ENCODE data around the gene EPC2.

Gene EPC2

DNA sequence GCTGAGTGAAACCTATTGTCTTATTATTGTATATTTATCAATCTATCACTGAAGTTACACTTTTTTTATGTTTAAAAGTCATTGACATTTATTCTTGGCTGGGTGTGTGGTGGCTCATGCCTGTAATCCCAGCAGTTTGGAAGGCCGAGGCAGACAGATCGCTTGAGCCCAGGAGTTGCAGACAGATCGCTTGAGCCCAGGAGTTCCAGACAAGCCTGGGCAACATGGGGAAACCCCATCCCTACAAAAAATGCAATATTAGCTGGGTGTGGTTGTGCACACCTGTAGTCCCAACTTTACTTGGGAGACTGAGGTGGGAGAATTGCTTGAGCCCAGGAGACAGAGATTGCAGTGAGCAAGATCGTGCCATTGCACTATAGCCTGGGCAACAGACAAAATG lies 97.8 kb downstream of the EPC2 start:
- no peak overlapping the region for H3K9ac ChIP-seq (ENCODE audit: low read depth in 1 of 2, low read length in 2 of 2)
- no peaks in the 10 kb centered on the region for H3K9me3 ChIP-seq (ENCODE audit: control insufficient read depth in 1 of 2, low read length in 2 of 2)
- no peaks in the 10 kb centered on the region for H3K36me3 ChIP-seq (ENCODE audit: control insufficient read depth in 1 of 2, insufficient read depth in 2 of 2, low read length in 2 of 2)
- no peak overlapping the region for H3K27ac ChIP-seq (ENCODE audit: low read depth, low read length)
- no peak overlapping the region for H3K4me3 ChIP-seq (ENCODE audit: low read depth in 1 of 2, low read length in 2 of 2)
- peaks cover 0 to 16% of the 10 kb centered on the region in 2 donors for H3K4me1 ChIP-seq (ENCODE audit: control insufficient read depth in 1 of 2, insufficient read depth in 2 of 2, low read length in 2 of 2)
- H3K27me3 ChIP-seq (ENCODE audit: control insufficient read depth in 1 of 2, insufficient read depth in 2 of 2, low read length in 2 of 2) = no peaks in the 10 kb centered on the region

GRCh38 chr2:148745151-148745851 lies 100.8 kb downstream of the EPC2 start:
- Histone ChIP-seq H3K4me3 (ENCODE audit: low read depth in 1 of 2, low read length in 2 of 2) (no peak overlapping the region), H3K27me3 (ENCODE audit: control insufficient read depth in 1 of 2, insufficient read depth in 2 of 2, low read length in 2 of 2) (no peaks in the 10 kb centered on the region), H3K9me3 (ENCODE audit: control insufficient read depth in 1 of 2, low read length in 2 of 2) (no peaks in the 10 kb centered on the region), H3K27ac (ENCODE audit: low read depth, low read length) (no peak overlapping the region), H3K9ac (ENCODE audit: low read depth in 1 of 2, low read length in 2 of 2) (no peak overlapping the region), H3K4me1 (ENCODE audit: control insufficient read depth in 1 of 2, insufficient read depth in 2 of 2, low read length in 2 of 2) (peaks cover 0 to 18% of the 10 kb centered on the region in 2 donors), H3K36me3 (ENCODE audit: control insufficient read depth in 1 of 2, insufficient read depth in 2 of 2, low read length in 2 of 2) (no peaks in the 10 kb centered on the region)

DNA sequence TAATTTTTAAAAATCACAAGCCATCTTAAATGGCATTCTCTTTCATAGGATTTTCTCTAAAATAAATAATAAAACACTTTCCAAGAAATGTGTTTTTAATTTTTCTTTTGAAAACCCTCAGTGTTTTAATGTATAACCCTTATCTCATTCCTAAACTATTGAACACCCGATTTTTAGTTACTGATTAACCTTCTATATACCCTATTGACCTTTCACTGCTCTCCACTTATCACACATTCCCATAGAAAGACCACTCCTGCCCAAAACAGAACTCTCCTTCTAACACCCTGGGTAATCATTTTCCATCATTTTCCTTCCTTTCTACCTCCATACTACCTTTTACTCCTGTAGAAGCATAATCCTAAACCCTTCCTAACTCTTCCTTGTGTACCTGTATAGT lies 102.4 kb downstream of the EPC2 start:
- Histone ChIP-seq H3K9ac (ENCODE audit: low read depth in 1 of 2, low read length in 2 of 2) (no peak overlapping the region), H3K4me1 (ENCODE audit: control insufficient read depth in 1 of 2, insufficient read depth in 2 of 2, low read length in 2 of 2) (peaks cover 0 to 18% of the 10 kb centered on the region in 2 donors), H3K27ac (ENCODE audit: low read depth, low read length) (no peak overlapping the region), H3K27me3 (ENCODE audit: control insufficient read depth in 1 of 2, insufficient read depth in 2 of 2, low read length in 2 of 2) (no peaks in the 10 kb centered on the region), H3K36me3 (ENCODE audit: control insufficient read depth in 1 of 2, insufficient read depth in 2 of 2, low read length in 2 of 2) (no peaks in the 10 kb centered on the region), H3K9me3 (ENCODE audit: control insufficient read depth in 1 of 2, low read length in 2 of 2) (no peaks in the 10 kb centered on the region), H3K4me3 (ENCODE audit: low read depth in 1 of 2, low read length in 2 of 2) (no peak overlapping the region)

DNA sequence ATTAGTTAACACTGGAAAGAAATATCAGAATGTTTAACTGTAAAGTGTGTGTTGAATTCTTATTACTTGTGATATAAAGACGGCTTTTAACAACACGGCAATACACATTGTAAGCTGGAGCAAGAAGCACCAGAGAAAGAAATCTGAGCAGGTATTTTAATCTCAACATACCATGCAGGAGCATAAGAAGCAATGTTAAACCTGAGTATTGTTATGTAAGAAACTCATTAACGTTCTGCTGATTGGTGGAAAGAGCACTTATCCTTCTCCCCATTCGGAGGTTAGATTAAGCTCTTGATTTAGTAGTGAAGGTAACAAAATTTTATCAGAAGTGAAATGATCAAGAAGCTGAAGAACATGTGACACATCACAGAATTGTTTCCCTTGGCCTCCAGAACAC lies 107.4 kb downstream of the EPC2 start:
- no peak overlapping the region for H3K9ac ChIP-seq (ENCODE audit: low read depth in 1 of 2, low read length in 2 of 2)
- H3K27ac ChIP-seq (ENCODE audit: low read depth, low read length) = no peak overlapping the region
- no peaks in the 10 kb centered on the region for H3K27me3 ChIP-seq (ENCODE audit: control insufficient read depth in 1 of 2, insufficient read depth in 2 of 2, low read length in 2 of 2)
- peaks cover 0 to 6% of the 10 kb centered on the region in 2 donors for H3K4me1 ChIP-seq (ENCODE audit: control insufficient read depth in 1 of 2, insufficient read depth in 2 of 2, low read length in 2 of 2)
- H3K36me3 ChIP-seq (ENCODE audit: control insufficient read depth in 1 of 2, insufficient read depth in 2 of 2, low read length in 2 of 2) = peaks cover 0 to 17% of the 10 kb centered on the region in 2 donors
- H3K9me3 ChIP-seq (ENCODE audit: control insufficient read depth in 1 of 2, low read length in 2 of 2) = no peaks in the 10 kb centered on the region
- H3K4me3 ChIP-seq (ENCODE audit: low read depth in 1 of 2, low read length in 2 of 2) = no peak overlapping the region

DNA sequence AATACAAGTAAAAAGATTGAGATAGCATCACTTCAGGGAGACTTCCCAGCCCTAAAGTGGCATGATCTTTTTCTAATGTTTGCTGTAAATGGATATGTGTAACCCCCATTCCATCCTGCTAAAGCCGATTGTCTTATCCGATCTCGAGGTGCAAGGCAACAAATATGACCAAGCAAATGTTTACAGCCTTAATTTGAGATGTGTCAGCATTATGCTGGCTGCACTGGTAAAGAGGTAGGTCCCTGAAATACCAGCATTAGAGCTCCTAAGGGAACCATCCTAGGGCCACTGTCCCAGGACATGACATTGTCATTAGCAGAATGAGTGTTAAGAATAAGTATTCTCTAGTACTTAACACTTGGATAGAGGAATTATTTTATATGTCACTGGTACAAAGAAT lies 108.4 kb downstream of the EPC2 start:
- H3K4me3 ChIP-seq (ENCODE audit: low read depth in 1 of 2, low read length in 2 of 2) = no peak overlapping the region
- H3K9me3 ChIP-seq (ENCODE audit: control insufficient read depth in 1 of 2, low read length in 2 of 2) = no peaks in the 10 kb centered on the region
- no peaks in the 10 kb centered on the region for H3K4me1 ChIP-seq (ENCODE audit: control insufficient read depth in 1 of 2, insufficient read depth in 2 of 2, low read length in 2 of 2)
- H3K36me3 ChIP-seq (ENCODE audit: control insufficient read depth in 1 of 2, insufficient read depth in 2 of 2, low read length in 2 of 2) = peaks cover 0 to 17% of the 10 kb centered on the region in 2 donors
- H3K9ac ChIP-seq (ENCODE audit: low read depth in 1 of 2, low read length in 2 of 2) = no peak overlapping the region
- no peaks in the 10 kb centered on the region for H3K27me3 ChIP-seq (ENCODE audit: control insufficient read depth in 1 of 2, insufficient read depth in 2 of 2, low read length in 2 of 2)
- no peak overlapping the region for H3K27ac ChIP-seq (ENCODE audit: low read depth, low read length)

DNA sequence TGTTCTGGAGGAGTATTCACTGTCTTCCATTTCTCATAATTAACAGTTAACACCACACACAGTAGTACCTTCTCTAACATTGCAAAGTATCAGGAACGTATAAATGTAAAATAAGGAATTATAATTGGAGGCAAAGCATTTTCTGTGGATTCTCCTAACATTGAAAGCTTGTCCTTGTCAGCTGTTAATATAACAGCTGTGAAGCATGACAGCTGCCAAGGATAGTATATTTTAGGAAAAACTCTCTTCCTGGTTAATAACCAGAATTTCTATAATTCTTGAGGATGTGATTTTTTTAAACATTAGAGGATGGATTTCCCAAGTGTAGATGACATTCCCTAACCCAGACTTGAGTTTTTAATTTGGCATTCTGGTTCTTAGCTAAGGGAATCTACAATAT lies 110.3 kb downstream of the EPC2 start:
- Histone ChIP-seq H3K36me3 (ENCODE audit: control insufficient read depth in 1 of 2, insufficient read depth in 2 of 2, low read length in 2 of 2) (peaks cover 0 to 17% of the 10 kb centered on the region in 2 donors), H3K9ac (ENCODE audit: low read depth in 1 of 2, low read length in 2 of 2) (no peak overlapping the region), H3K4me1 (ENCODE audit: control insufficient read depth in 1 of 2, insufficient read depth in 2 of 2, low read length in 2 of 2) (no peaks in the 10 kb centered on the region), H3K27ac (ENCODE audit: low read depth, low read length) (no peak overlapping the region), H3K4me3 (ENCODE audit: low read depth in 1 of 2, low read length in 2 of 2) (no peak overlapping the region), H3K9me3 (ENCODE audit: control insufficient read depth in 1 of 2, low read length in 2 of 2) (no peaks in the 10 kb centered on the region), H3K27me3 (ENCODE audit: control insufficient read depth in 1 of 2, insufficient read depth in 2 of 2, low read length in 2 of 2) (no peaks in the 10 kb centered on the region)

DNA sequence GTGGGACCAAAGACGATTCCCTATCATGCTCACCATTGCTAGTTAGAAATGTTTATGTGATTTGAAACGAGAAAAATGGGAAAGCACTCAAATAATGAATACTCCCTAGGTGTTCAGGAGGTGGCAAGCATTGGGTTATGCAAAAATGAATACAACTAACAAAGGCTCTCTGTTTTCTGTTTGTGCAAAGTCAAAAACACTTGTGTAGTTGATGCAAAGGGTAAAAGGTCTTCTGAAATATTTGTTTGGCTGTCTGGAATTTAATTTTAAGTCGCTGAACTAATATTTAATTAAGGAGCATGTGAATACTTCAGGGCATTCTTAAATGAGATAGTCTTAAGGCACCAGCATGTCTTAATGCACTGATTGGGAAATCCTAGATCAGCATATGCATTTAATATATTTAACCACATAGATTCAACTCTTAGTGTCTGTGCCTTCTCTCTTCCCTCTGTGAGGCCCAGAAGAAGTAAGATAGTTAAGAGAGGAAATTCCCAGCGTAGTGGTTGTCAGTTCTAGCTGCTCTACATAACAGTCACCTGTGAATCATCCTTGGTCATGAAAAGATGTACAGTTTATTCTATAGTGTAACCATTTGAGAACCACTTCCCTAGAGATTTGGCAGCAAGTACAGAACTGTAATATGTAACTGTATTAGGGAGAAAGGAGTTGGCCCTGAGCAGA lies 111.9 kb downstream of the EPC2 start:
- peaks cover 0 to 17% of the 10 kb centered on the region in 2 donors for H3K36me3 ChIP-seq (ENCODE audit: control insufficient read depth in 1 of 2, insufficient read depth in 2 of 2, low read length in 2 of 2)
- no peaks in the 10 kb centered on the region for H3K4me1 ChIP-seq (ENCODE audit: control insufficient read depth in 1 of 2, insufficient read depth in 2 of 2, low read length in 2 of 2)
- H3K9me3 ChIP-seq (ENCODE audit: control insufficient read depth in 1 of 2, low read length in 2 of 2) = no peaks in the 10 kb centered on the region
- no peaks in the 10 kb centered on the region for H3K27me3 ChIP-seq (ENCODE audit: control insufficient read depth in 1 of 2, insufficient read depth in 2 of 2, low read length in 2 of 2)
- H3K9ac ChIP-seq (ENCODE audit: low read depth in 1 of 2, low read length in 2 of 2) = no peak overlapping the region
- no peak overlapping the region for H3K4me3 ChIP-seq (ENCODE audit: low read depth in 1 of 2, low read length in 2 of 2)
- no peak overlapping the region for H3K27ac ChIP-seq (ENCODE audit: low read depth, low read length)

GRCh38 chr2:148764815-148765214 lies 120.3 kb downstream of the EPC2 start:
- no peaks in the 10 kb centered on the region for H3K4me1 ChIP-seq (ENCODE audit: control insufficient read depth in 1 of 2, insufficient read depth in 2 of 2, low read length in 2 of 2)
- H3K36me3 ChIP-seq (ENCODE audit: control insufficient read depth in 1 of 2, insufficient read depth in 2 of 2, low read length in 2 of 2) = peaks cover 0 to 15% of the 10 kb centered on the region in 2 donors
- H3K9ac ChIP-seq (ENCODE audit: low read depth in 1 of 2, low read length in 2 of 2) = no peak overlapping the region
- no peaks in the 10 kb centered on the region for H3K27me3 ChIP-seq (ENCODE audit: control insufficient read depth in 1 of 2, insufficient read depth in 2 of 2, low read length in 2 of 2)
- H3K27ac ChIP-seq (ENCODE audit: low read depth, low read length) = no peak overlapping the region
- no peaks in the 10 kb centered on the region for H3K9me3 ChIP-seq (ENCODE audit: control insufficient read depth in 1 of 2, low read length in 2 of 2)
- H3K4me3 ChIP-seq (ENCODE audit: low read depth in 1 of 2, low read length in 2 of 2) = no peak overlapping the region

GRCh38 chr2:148770047-148770446 lies 125.5 kb downstream of the EPC2 start:
- H3K27ac ChIP-seq (ENCODE audit: low read depth, low read length) = no peak overlapping the region
- H3K9ac ChIP-seq (ENCODE audit: low read depth in 1 of 2, low read length in 2 of 2) = no peak overlapping the region
- H3K27me3 ChIP-seq (ENCODE audit: control insufficient read depth in 1 of 2, insufficient read depth in 2 of 2, low read length in 2 of 2) = no peaks in the 10 kb centered on the region
- no peaks in the 10 kb centered on the region for H3K9me3 ChIP-seq (ENCODE audit: control insufficient read depth in 1 of 2, low read length in 2 of 2)
- H3K36me3 ChIP-seq (ENCODE audit: control insufficient read depth in 1 of 2, insufficient read depth in 2 of 2, low read length in 2 of 2) = peaks cover 7 to 28% of the 10 kb centered on the region in 2 donors
- no peak overlapping the region for H3K4me3 ChIP-seq (ENCODE audit: low read depth in 1 of 2, low read length in 2 of 2)
- H3K4me1 ChIP-seq (ENCODE audit: control insufficient read depth in 1 of 2, insufficient read depth in 2 of 2, low read length in 2 of 2) = no peaks in the 10 kb centered on the region

DNA sequence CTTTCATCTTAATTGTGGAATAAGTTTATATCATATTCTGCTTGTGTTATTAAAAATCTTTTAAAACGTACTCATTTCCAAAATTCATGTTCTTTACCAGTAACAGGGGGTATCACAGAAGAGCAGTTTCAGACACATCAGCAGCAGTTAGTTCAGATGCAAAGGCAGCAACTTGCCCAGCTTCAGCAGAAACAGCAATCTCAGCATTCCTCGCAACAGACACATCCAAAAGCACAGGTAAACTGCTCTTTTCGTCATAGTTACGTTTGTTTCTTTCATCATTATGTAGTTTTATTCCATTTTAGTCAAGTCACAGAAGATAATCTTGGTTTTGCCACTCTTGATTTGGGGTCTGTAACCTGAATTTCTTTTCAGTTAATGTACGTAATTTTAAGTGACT lies 137.0 kb downstream of the EPC2 start:
- Histone ChIP-seq H3K27ac (ENCODE audit: low read depth, low read length) (no peak overlapping the region), H3K9me3 (ENCODE audit: control insufficient read depth in 1 of 2, low read length in 2 of 2) (no peaks in the 10 kb centered on the region), H3K27me3 (ENCODE audit: control insufficient read depth in 1 of 2, insufficient read depth in 2 of 2, low read length in 2 of 2) (no peaks in the 10 kb centered on the region), H3K4me3 (ENCODE audit: low read depth in 1 of 2, low read length in 2 of 2) (no peak overlapping the region), H3K4me1 (ENCODE audit: control insufficient read depth in 1 of 2, insufficient read depth in 2 of 2, low read length in 2 of 2) (no peaks in the 10 kb centered on the region), H3K9ac (ENCODE audit: low read depth in 1 of 2, low read length in 2 of 2) (no peak overlapping the region), H3K36me3 (ENCODE audit: control insufficient read depth in 1 of 2, insufficient read depth in 2 of 2, low read length in 2 of 2) (peaks cover 21 to 40% of the 10 kb centered on the region in 2 donors)

All from duodenal mucosa (tissue), 2 donors.